Lower leg skin (tissue), 3 donors: ENCODE measurements around the gene DBI.
A peak's percentile ranks its signal among the peaks of the same experiment; 100 is the strongest.

Source experiments
- POLR2A ChIP-seq, 2 donors: fragments of 450-650 bp; IDR thresholded peaks; one replicate each; pipeline ENCODE4 v1.6.1; 2016 to 2017; ENCODE audit warnings: antibody characterized with exemption in 2 of 2, mild to moderate bottlenecking in 1 of 2, moderate library complexity in 1 of 2
- TF ChIP-seq, protein P1 (sequence below), 3 donors: fragments of 450-650 bp; IDR thresholded peaks; one replicate each; pipeline ENCODE4 v1.5.1; 2016; ENCODE audit warnings: antibody characterized with exemption in 3 of 3, mild to moderate bottlenecking in 3 of 3, moderate library complexity in 2 of 3

DNA sequence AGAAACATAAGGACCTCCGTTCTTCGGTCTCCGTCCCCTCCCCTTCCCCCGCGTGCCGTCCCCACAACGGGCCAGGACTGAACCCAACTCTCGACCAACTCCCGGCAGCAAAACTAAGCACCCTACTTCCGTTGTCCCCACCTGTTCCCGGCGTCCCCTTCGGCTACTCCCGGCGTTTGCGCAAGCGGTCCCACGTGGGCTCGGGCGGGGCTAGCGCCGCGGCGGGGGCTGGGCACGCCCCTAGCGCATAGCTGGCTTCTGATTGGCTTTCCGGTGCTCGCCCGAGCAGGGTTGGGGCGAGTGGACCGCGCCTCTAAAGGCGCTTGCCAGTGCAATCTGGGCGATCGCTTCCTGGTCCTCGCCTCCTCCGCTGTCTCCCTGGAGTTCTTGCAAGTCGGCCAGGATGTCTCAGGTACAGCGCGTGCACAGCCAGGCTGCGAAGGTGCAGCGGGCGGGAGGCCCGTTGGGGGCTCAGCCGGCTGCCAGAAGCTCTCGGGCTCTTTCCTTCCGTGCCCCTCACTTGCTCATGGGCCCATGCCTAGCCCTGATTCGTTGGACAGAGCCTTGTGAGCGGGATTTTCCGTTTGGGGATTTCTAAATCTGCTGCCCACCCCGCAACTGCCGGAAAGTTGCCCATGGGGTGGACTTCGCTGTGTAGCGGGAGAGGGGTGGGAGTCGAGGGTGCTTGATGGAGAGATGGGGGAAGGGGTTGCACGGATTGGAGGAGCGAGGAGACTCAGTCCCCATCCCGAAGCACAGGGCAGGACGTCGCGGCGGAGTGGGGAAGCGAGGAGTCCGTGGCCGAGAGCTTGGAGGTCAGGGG, at the start of gene DBI, which contains the start of gene C2orf76:
- TF ChIP-seq, protein P1, sequence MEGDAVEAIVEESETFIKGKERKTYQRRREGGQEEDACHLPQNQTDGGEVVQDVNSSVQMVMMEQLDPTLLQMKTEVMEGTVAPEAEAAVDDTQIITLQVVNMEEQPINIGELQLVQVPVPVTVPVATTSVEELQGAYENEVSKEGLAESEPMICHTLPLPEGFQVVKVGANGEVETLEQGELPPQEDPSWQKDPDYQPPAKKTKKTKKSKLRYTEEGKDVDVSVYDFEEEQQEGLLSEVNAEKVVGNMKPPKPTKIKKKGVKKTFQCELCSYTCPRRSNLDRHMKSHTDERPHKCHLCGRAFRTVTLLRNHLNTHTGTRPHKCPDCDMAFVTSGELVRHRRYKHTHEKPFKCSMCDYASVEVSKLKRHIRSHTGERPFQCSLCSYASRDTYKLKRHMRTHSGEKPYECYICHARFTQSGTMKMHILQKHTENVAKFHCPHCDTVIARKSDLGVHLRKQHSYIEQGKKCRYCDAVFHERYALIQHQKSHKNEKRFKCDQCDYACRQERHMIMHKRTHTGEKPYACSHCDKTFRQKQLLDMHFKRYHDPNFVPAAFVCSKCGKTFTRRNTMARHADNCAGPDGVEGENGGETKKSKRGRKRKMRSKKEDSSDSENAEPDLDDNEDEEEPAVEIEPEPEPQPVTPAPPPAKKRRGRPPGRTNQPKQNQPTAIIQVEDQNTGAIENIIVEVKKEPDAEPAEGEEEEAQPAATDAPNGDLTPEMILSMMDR (IDR thresholded peaks at IDR 0.05) = no peak
- TF ChIP-seq POLR2A (IDR thresholded peaks at IDR 0.05) = peak in 1 of 2 donors; percentile 1
